HEK293T (cell line): ENCODE results near the gene NPHP4.

Source experiments
- CTCF ChIA-PET: fragments of 350-600 bp; formaldehyde crosslinking; extraction: SDS; loops from one replicate; lab custom pipeline; 2021; ENCODE audit warnings: antibody characterized with exemption, inconsistent platforms; lab: Yijun Ruan, JAX
- POLR2A ChIA-PET: fragments of 350-600 bp; formaldehyde crosslinking; extraction: SDS; loops from one replicate; lab custom pipeline; 2020; ENCODE audit warnings: antibody characterized with exemption, inconsistent platforms; lab: Yijun Ruan, JAX
- DNase-seq: peaks from one replicate; pipeline ENCODE4 v3.0.0; 2012; ENCODE audit warnings: mixed read lengths; ENCODE audit errors: extremely low spot score
- ARNT ChIP-seq: fragments of 450-650 bp; IDR thresholded peaks from 2 replicates; pipeline ENCODE4 v1.6.1; 2017; ENCODE audit warnings: mild to moderate bottlenecking
- BHLHE40 ChIP-seq: fragments of 450-650 bp; IDR thresholded peaks from 2 replicates; pipeline ENCODE4 v1.6.1; 2016; ENCODE audit warnings: mild to moderate bottlenecking, moderate library complexity, borderline replicate concordance
- CTBP1 ChIP-seq: fragments of 450-650 bp; IDR thresholded peaks from 2 replicates; pipeline ENCODE4 v1.6.1; 2016; ENCODE audit warnings: borderline replicate concordance
- ELF4 ChIP-seq: fragments of 450-650 bp; IDR thresholded peaks from 2 replicates; pipeline ENCODE4 v1.6.1; 2017; ENCODE audit warnings: antibody characterized with exemption
- FOXA1 ChIP-seq: fragments of 450-650 bp; IDR thresholded peaks from 2 replicates; pipeline ENCODE4 v1.6.1; 2016; ENCODE audit warnings: mild to moderate bottlenecking
- FOXK2 ChIP-seq: fragments of 450-650 bp; IDR thresholded peaks from 2 replicates; pipeline ENCODE4 v1.6.1; 2016; ENCODE audit warnings: mild to moderate bottlenecking
- FOXM1 ChIP-seq: fragments of 450-650 bp; IDR thresholded peaks from 2 replicates; pipeline ENCODE4 v1.6.1; 2017; ENCODE audit warnings: mild to moderate bottlenecking, borderline replicate concordance
- HDGF ChIP-seq: fragments of 450-650 bp; IDR thresholded peaks from 2 replicates; pipeline ENCODE4 v1.6.1; 2017; ENCODE audit warnings: antibody characterized with exemption, borderline replicate concordance
- L3MBTL2 ChIP-seq: fragments of 450-650 bp; conservative IDR thresholded peaks from 2 replicates; pipeline ENCODE4 v1.6.1; 2016; ENCODE audit warnings: mild to moderate bottlenecking
- LEF1 ChIP-seq: fragments of 450-650 bp; IDR thresholded peaks from 2 replicates; pipeline ENCODE4 v1.6.1; 2017; ENCODE audit warnings: mild to moderate bottlenecking, borderline replicate concordance
- NFRKB ChIP-seq: fragments of 450-650 bp; IDR thresholded peaks from 2 replicates; pipeline ENCODE4 v1.6.1; 2016; ENCODE audit warnings: mild to moderate bottlenecking, moderate library complexity
- PKNOX1 ChIP-seq: fragments of 450-650 bp; IDR thresholded peaks from 2 replicates; pipeline ENCODE4 v1.6.1; 2016
- SP1 ChIP-seq: fragments of 450-650 bp; IDR thresholded peaks from 2 replicates; pipeline ENCODE4 v1.6.1; 2017
- SUZ12 ChIP-seq: fragments of 450-650 bp; IDR thresholded peaks from 2 replicates; pipeline ENCODE4 v1.6.1; 2016; ENCODE audit warnings: mild to moderate bottlenecking
- TARDBP ChIP-seq: fragments of 450-650 bp; IDR thresholded peaks from 2 replicates; pipeline ENCODE4 v1.6.1; 2016
- ZNF384 ChIP-seq: fragments of 450-650 bp; IDR thresholded peaks from 2 replicates; pipeline ENCODE4 v1.6.1; 2016

NPHP4 gene

DNA sequence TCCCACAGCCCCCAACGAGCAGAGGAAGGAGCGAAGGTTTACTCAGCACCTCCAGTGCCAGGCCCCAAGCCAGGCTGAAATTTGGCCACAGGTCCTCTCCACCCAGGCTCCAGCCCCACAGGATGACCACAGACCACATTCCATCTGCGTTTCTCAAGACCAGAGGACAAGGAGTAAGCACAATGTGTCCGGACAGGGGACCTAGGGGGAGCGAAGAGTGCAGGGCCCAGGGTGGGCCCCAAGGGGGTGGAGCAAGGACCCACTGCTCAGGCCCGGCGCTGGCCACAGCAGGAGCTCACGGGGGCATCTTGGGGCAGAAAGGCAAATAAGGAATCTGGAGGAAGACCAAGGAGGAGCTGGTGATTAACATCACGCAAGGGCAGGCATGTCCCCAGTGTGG, 100.5 kb downstream of the NPHP4 start:
- TF ChIP-seq FOXK2 (no peak), NFRKB (no peak), LEF1 (no peak), PKNOX1 (no peak), L3MBTL2 (no peak), TARDBP (no peak), ZNF384 (no peak), ARNT (no peak), SUZ12 (no peak), ELF4 (no peak), SP1 (no peak)
- DNase-seq: no peak
- ChIA-PET POLR2A (interaction anchor here (0.5 kb wide), 1 partner anchor 418 kb away, joined by 3 read pairs; no protein-coding TSS in a partner anchor), CTCF (interaction anchor here (0.8 kb wide), 1 partner anchor 24 kb away, joined by 3 read pairs; no protein-coding TSS in a partner anchor)

DNA sequence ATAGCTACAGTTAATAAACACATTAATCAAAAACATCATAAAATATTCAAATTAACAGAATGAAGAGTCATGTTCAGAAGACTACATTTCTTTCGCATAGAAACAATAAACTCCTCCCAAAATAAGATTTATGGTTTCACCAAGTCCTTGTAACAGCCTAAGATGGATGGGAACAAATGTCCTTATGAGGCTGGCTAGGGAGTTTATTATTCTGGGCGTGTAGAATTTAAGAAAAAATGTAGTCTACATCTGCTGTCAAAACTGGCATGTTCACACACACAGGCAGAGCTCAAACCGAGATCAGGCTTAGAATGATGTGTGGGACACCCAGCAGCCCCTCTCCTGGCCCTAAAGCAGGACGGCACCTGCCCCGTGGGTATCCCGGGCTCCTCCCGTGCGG, 101.1 kb downstream of the NPHP4 start:
- ChIA-PET POLR2A (no interaction called here), CTCF (no interaction called here)
- DNase-seq: no peak
- no peak for TF ChIP-seq HDGF
- TF ChIP-seq CTBP1: no peak

GRCh38 chr1:5890346-5891106, 101.7 kb downstream of the NPHP4 start:
- no peak for DNase-seq
- TF ChIP-seq TARDBP: no peak
- TF ChIP-seq SP1: no peak
- no peak for TF ChIP-seq ELF4
- TF ChIP-seq CTBP1: no peak
- TF ChIP-seq FOXA1: no peak
- no peak for TF ChIP-seq LEF1
- no peak for TF ChIP-seq BHLHE40
- no peak for TF ChIP-seq FOXK2
- TF ChIP-seq FOXM1: no peak
- no peak for TF ChIP-seq HDGF
- no peak for TF ChIP-seq NFRKB
- TF ChIP-seq SUZ12: no peak
- no peak for TF ChIP-seq ZNF384
- no peak for TF ChIP-seq ARNT
- no peak for TF ChIP-seq L3MBTL2
- TF ChIP-seq PKNOX1: no peak
- ChIA-PET CTCF (no interaction called here), POLR2A (no interaction called here)

DNA sequence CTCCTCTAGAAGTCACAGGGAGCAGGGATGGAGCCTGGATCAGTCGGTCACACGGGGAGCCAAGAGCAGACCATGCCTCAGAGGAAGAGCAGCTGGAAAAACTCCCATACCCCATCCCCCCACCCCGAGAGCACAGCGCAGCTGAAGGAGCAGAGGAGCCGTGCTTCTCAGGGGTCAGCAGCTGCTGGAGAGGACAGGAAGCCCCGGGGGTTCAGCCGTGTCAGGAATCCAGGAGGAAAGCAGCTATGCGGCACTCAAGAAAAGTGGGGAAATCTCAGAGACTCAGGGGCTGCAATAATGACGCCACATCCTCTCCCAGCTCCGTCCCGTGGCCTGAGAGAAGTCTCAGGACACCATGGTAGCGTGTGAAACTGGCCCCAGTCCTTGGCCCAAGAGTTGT, 102.3 kb downstream of the NPHP4 start:
- POLR2A ChIA-PET: no interaction called here
- no peak for DNase-seq
- CTCF ChIA-PET: no interaction called here
- TF ChIP-seq ELF4 (no peak), CTBP1 (no peak), PKNOX1 (no peak), FOXM1 (no peak), ZNF384 (no peak), ARNT (no peak), SUZ12 (no peak), NFRKB (no peak), FOXK2 (no peak), SP1 (no peak), L3MBTL2 (no peak), BHLHE40 (no peak), TARDBP (no peak), LEF1 (no peak), FOXA1 (no peak)

DNA sequence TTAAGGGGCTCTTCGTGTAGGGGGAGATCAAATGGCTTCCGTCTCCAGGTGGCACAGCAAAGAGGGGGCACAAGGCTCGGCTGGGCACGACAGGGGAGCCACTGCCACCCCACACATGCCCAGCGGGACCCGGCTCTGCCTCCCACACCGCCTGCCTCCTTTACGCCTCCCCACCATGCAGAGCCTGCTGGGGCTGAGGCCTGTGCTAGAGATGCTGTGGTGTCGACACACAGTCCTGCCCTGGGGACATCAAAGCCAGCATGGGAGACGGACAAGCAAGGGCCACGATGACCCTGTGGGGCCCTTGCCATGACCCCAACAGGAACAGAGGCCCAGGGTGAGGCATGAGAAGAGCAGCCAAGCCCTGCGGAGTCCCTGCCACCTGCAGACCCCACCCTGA, 102.8 kb downstream of the NPHP4 start:
- ChIA-PET CTCF (no interaction called here), POLR2A (no interaction called here)
- no peak for DNase-seq
- TF ChIP-seq ELF4: no peak
- no peak for TF ChIP-seq PKNOX1
- TF ChIP-seq CTBP1: no peak
- no peak for TF ChIP-seq ARNT
- TF ChIP-seq SUZ12: no peak
- no peak for TF ChIP-seq FOXA1
- TF ChIP-seq TARDBP: no peak
- TF ChIP-seq LEF1: no peak
- no peak for TF ChIP-seq BHLHE40
- no peak for TF ChIP-seq HDGF
- TF ChIP-seq SP1: no peak
- no peak for TF ChIP-seq L3MBTL2
- TF ChIP-seq ZNF384: no peak
- TF ChIP-seq FOXK2: no peak
- no peak for TF ChIP-seq FOXM1
- no peak for TF ChIP-seq NFRKB
